Sigmoid colon (tissue), 4 donors: Measurements from ENCODE around the gene TMEM108.

Experiments used
- CTCF ChIP-seq, 4 experiments: fragments of 450-650 bp in 3 of 4; fragments of 200-600 bp in 1 of 4; IDR thresholded peaks; one replicate each; pipeline ENCODE4 v1.5.1; 2016 to 2019; ENCODE audit warnings: antibody characterized with exemption in 4 of 4, mild to moderate bottlenecking in 3 of 4, moderate library complexity in 2 of 4
- EP300 ChIP-seq, 4 donors: sonication (generic); formaldehyde crosslinking; IDR thresholded peaks; one replicate each; pipeline ENCODE4 v1.6.1; 2017; ENCODE audit warnings: antibody characterized with exemption in 4 of 4
- POLR2A ChIP-seq, 2 donors: fragments of 450-650 bp; IDR thresholded peaks; one replicate each; pipeline ENCODE4 v1.6.1; 2016; ENCODE audit warnings: antibody characterized with exemption in 2 of 2, mild to moderate bottlenecking in 2 of 2, moderate library complexity in 2 of 2
- POLR2AphosphoS5 ChIP-seq, 4 donors: sonication (generic); formaldehyde crosslinking; IDR thresholded peaks; one replicate each; pipeline ENCODE4 v1.6.1; 2017; ENCODE audit warnings: antibody characterized with exemption in 4 of 4

DNA sequence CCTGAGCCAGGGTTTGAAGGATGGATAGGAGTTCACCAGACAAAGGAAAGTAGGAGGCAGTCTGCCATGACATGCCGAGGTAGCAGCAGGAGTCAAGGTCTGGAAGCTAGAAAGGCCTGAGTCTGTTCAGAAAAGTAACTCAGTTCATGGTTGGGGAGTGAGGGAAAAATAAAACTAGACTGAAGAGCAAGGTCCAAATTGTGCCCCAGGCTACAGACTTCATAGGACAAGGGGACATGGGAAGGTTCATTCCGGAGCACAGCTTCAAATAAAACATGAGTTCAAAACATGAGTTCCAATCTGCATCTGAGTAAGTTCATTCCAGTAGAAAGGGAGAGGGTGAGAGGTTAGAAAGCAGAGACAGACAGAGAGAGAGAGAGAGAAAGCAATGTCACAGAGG is 401.4 kb downstream of the TMEM108 start:
- no peak for TF ChIP-seq CTCF (IDR thresholded peaks at IDR 0.05)
- TF ChIP-seq POLR2A (IDR thresholded peaks at IDR 0.05), result no peak
- no peak for TF ChIP-seq POLR2AphosphoS5 (IDR thresholded peaks at IDR 0.05)
- no peak for TF ChIP-seq EP300 (IDR thresholded peaks at IDR 0.05)
